MCF 10A (cell line): Measurements from ENCODE around the gene CCNI2. TPM values are rescaled to one million over a fixed set of nuclear protein-coding genes. Genes with fewer than 3 reads are reported as not detected.

Experiments
- BruUV-seq: library from RNA; stranded (reverse); fragments of 400-500 nt; replicated peaks from 2 replicates; lab custom pipeline; 2021; lab: Mats Ljungman, UMichigan
- CTCF ChIA-PET: fragments of 300-600 bp; sonication (Branson Sonifier 250); formaldehyde crosslinking; extraction: SDS; loops from one replicate; lab custom pipeline; 2021; ENCODE audit warnings: antibody characterized with exemption, inconsistent platforms; lab: Yijun Ruan, JAX
- POLR2A ChIA-PET: fragments of 300-600, 350-650 bp; sonication (Branson Sonifier 250); formaldehyde crosslinking; extraction: SDS; loops from one replicate; lab custom pipeline; 2020; ENCODE audit warnings: antibody characterized with exemption, inconsistent platforms; lab: Yijun Ruan, JAX
- DNase-seq: peaks from one replicate; pipeline ENCODE4 v3.0.0-alpha.2; 2018; ENCODE audit not compliant: unreplicated experiment
- H3K27ac Mint-ChIP-seq: one replicate; pipeline ENCODE4 v1.8.0; 2022; ENCODE audit warnings: mild to moderate bottlenecking, low read depth, mixed read lengths; ENCODE audit not compliant: unreplicated experiment
- H3K27me3 Mint-ChIP-seq: one replicate; pipeline ENCODE4 v1.8.0; 2022; ENCODE audit warnings: mixed read lengths; ENCODE audit not compliant: insufficient read depth, unreplicated experiment
- H3K36me3 Mint-ChIP-seq: one replicate; pipeline ENCODE4 v1.8.0; 2022; ENCODE audit warnings: mild to moderate bottlenecking, moderate library complexity, mixed read lengths; ENCODE audit not compliant: insufficient read depth, unreplicated experiment
- H3K4me1 Mint-ChIP-seq: one replicate; pipeline ENCODE4 v1.8.0; 2022; ENCODE audit warnings: mixed read lengths; ENCODE audit not compliant: insufficient read depth, unreplicated experiment
- H3K4me3 Mint-ChIP-seq: one replicate; pipeline ENCODE4 v1.8.0; 2022; ENCODE audit warnings: mild to moderate bottlenecking, moderate library complexity, mixed read lengths; ENCODE audit not compliant: unreplicated experiment
- H3K9me3 Mint-ChIP-seq: one replicate; pipeline ENCODE4 v1.8.0; 2022; ENCODE audit warnings: mixed read lengths; ENCODE audit not compliant: unreplicated experiment
- CTCF ChIP-seq: fragments of 200-600 bp; IDR thresholded peaks from one replicate; pipeline ENCODE4 v1.8.0; 2022; ENCODE audit warnings: antibody characterized with exemption, mild to moderate bottlenecking; ENCODE audit not compliant: unreplicated experiment
- intact Hi-C: fragments of 100-400 bp; cut with micrococcal nuclease; formaldehyde crosslinking; loops from 2 replicates; pipeline ENCODE4 v1.14.1; 2022
- total RNA-seq: library from RNA; stranded (reverse); gene quantifications from 2 replicates; pipeline ENCODE4 v1.2.3, GENCODE V29; 2022

CCNI2 gene
- total RNA-seq, 1 experiment from 2014 or later: 0.16 TPM

- Mint-ChIP-seq H3K4me3 (no peak overlapping the region), H3K27ac (no peak overlapping the region), H3K4me1 (no peaks in the 10 kb centered on the region), H3K36me3 (peaks cover 11% of the 10 kb centered on the region), H3K9me3 (no peaks in the 10 kb centered on the region), H3K27me3 (no peaks in the 10 kb centered on the region)
- BruUV-seq: no TSS peak
- intact Hi-C loops: no loop called here
- CTCF ChIA-PET: interaction anchor here (0.6 kb wide), 1 partner anchor 435 kb away, joined by 3 read pairs; no protein-coding TSS in a partner anchor
- no peak for DNase-seq
- no peak for TF ChIP-seq CTCF
- POLR2A ChIA-PET: no interaction called here
These were observed 12.8 kb downstream of the CCNI2 start for GRCh38 chr5:132760049-132760420.

- POLR2A ChIA-PET: interaction anchor here (1.3 kb wide), 1 partner anchor 15 kb away, joined by 4 read pairs; no protein-coding TSS in a partner anchor
- intact Hi-C loops: no loop called here
- Mint-ChIP-seq H3K4me1 (no peaks in the 10 kb centered on the region), H3K9me3 (no peaks in the 10 kb centered on the region), H3K4me3 (no peak overlapping the region), H3K27me3 (no peaks in the 10 kb centered on the region), H3K27ac (no peak overlapping the region), H3K36me3 (peaks cover 16% of the 10 kb centered on the region)
- no peak for DNase-seq
- CTCF ChIA-PET: interaction anchor here (0.5 kb wide), 1 partner anchor 142 kb away, joined by 3 read pairs; no protein-coding TSS in a partner anchor
- no peak for TF ChIP-seq CTCF
- no TSS peak for BruUV-seq
These were observed 13.5 kb downstream of the CCNI2 start for GRCh38 chr5:132760601-132761317.

GRCh38 chr5:132761321-132762240 lies 14.4 kb downstream of the CCNI2 start:
- POLR2A ChIA-PET: interaction anchor here (1.3 kb wide), 1 partner anchor 14 kb away, joined by 4 read pairs; no protein-coding TSS in a partner anchor
- TF ChIP-seq CTCF: no peak
- CTCF ChIA-PET: no interaction called here

More at GRCh38 chr5:132761321-132762240, 14.4 kb downstream of the CCNI2 start:
- no peaks in the 10 kb centered on the region for H3K27me3 Mint-ChIP-seq
- BruUV-seq: no TSS peak
- H3K4me1 Mint-ChIP-seq: no peaks in the 10 kb centered on the region
- H3K27ac Mint-ChIP-seq: no peak overlapping the region
- H3K36me3 Mint-ChIP-seq: peaks cover 16% of the 10 kb centered on the region
- no peaks in the 10 kb centered on the region for H3K9me3 Mint-ChIP-seq
- DNase-seq: no peak
- no peak overlapping the region for H3K4me3 Mint-ChIP-seq
- intact Hi-C loops: no loop called here
